ENCODE results near the gene PRR12.

PRR12 gene

DNA sequence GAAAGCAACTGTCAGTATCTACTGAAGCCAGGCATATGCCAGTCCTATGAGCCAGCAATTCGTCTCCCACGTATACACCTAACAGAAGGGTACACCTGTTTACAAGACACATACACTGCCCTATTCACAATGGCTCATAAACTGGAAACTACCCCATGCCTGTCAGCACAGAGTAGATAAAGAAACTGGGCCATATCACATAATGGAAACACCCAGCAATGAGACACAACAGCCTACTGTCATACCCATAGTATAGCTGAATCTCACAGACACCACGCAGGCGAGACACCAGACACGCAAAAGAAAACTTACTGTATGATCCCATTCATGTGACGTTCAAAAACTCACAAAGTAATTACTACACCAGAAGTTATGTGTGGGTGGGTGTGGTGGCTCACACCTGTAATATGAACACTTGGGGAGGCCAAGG is 26.4 kb upstream of the PRR12 start:
- no peak overlapping the region for H3K4me3 ChIP-seq (ENCODE audit: low read depth, low read length)

DNA sequence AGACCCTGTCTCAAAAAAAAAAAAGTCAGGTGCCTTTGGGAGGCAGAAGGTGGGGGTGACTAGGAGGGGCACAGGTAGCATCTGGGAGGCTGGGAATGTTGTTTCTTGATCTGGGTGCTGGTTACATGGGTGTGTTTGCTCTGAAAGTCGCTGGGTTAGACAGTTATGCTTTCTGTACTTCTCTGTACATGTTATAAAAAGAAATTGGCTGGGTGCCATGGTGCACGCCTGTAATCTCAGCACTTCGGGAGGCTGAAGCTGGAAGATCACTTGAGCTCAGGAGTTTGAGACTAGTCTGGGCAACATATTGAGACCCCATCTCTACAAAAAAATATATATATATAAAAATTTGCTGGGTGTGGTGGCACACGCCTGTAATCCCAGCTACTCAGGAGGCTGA is 25.7 kb upstream of the PRR12 start:
- H3K4me3 ChIP-seq (ENCODE audit: low read depth, low read length) = no peak overlapping the region

DNA sequence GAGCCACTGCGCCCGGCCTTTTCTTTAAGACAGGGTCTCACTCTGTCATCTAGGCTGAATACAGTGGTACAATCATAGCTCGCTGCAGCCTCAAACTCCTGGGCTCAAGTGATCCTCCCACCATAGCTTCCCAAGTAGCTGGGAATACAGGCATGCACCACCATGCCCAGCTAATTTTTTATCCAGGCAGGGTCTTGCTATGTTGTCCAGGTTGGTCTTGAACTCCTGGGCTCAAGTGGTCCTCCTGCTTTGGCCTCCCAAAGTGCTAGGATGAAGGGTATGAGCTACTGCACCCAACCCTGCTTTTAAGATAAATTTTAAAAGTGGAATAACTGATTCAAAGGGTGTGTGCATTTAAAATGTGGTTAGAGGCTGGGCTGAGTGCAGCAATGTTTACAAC is 24.7 kb upstream of the PRR12 start:
- no peak overlapping the region for H3K4me3 ChIP-seq (ENCODE audit: low read depth, low read length)

DNA sequence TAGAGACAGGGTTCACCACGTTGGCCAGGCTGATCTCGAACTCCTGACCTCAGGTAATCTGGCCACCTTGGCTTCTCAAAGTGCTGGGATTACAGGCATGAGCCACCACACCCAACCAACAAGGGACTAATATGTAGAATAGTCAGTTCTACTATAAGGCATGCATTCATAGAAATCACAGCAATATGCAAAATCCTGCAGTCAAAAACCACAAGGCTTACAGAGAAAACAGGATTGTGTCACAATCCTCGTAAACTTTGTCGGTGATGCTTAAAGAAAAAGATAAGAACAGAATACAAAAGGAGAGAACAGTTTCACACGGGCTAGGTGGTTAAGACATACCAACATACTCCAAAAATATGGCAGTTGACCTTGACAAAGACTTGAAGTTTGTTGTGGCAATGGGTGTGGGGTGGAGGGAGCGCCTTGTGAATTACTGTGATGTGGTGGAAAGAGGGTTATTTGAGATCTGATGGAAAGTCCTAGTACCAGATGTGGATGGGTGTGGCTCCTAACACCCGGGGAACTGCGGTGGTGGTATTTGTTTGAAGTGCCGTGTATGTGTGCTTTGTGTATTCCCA is 23.0 kb upstream of the PRR12 start:
- H3K4me3 ChIP-seq (ENCODE audit: low read depth, low read length) = no peak overlapping the region

DNA sequence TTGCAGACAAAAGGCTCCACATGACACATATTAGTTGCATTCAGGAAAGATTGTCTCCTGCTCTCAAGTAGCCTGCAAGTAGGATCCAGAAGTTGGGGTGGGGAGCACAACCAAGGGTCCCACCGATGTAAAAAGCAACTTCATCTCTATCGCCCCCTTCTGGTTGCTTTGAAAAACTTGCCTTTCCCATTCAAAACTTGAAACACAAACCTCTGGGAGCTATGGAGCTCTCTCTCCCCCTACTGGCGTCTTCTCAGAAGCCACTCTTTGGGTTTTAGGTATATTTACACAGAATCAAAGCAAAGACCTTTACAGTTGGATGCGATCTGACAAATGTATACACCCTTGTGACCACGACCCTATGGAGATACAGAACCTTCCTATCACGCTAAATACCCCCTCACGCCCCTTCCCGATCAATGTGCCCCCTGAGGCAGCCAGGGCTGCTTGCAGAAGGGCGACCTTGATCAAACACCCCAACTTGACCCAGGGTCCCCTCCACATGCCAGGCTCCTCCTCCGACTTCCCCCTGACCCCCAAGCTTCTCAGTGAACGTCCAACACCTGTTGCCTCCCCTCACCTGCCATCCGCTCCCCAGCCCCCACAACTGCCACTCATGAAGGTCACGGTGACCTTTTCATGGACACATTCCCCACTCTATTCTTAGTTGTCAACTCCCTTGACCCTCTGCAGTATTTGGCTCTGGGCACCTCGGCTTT is 20.7 kb upstream of the PRR12 start:
- H3K4me3 ChIP-seq (ENCODE audit: low read depth, low read length) = no peak overlapping the region

DNA sequence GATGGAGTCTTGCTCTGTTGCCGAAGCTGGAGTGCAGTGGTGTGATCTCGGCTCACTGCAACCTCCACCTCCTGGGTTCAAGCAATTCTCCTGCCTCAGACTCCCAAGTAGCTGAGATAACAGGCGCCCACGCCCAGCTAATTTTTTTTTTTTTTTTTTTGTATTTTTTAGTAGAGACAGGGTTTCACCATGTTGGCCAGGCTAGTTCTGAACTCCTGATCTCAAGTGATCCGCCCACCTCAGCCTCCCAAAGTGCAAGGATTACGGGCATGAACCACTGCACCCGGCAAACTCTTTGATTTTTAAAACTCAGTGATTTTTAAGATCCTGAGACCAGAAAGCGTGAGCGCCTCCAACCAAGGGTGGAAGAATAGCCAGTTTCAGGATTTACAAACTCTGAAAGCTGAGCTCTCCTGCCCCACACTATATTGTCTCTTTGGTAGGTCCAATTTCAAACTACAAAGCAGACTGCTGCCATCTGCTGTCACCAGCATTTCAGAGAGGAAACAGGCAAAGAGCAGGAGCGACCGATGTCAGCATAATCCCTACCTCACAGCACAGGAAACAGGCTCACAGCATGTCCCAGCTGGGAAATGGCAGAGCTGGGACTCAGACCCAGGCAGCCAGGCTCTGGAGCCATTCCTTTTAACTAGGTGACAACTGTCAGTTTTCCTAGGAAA is 19.8 kb upstream of the PRR12 start:
- H3K4me3 ChIP-seq (ENCODE audit: low read depth, low read length) = no peak overlapping the region

DNA sequence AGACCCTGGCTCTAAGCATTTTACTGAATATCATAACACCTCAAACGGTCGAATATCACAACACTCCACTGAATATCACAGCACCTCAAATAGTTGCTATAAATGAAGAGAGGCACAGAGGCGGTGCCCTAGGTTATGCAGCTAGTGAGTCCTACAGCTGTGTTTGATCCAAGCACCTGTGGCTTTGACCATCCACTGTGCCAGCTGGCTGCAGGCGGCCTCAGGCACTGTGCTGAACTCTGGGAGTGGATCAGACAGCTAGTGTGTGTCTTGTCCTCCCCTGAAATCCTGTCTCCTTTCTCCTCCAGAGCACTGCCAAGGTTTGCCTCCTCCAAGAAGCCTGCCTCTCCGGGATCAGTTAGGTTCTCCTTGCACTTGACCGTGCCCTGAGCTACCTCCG is 18.0 kb upstream of the PRR12 start:
- H3K4me3 ChIP-seq (ENCODE audit: low read depth, low read length) = no peak overlapping the region

DNA sequence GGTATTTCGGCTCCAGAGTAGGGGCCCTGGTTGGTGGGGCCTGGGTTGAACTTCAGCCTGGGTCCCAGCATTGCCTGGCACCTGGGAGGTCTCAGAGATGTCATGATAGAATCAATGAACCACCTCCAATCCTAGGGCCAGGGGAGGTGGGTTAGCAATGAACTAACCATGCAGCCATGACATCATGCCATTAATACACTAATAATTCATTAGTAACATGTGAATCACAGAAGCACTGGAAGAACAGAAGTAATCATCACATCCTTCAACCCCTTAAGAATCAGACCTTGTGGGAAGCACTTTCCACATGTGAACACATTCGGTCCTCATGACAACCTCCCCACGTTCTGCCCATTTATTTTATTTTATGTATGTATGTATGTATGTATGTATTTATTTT is 17.6 kb upstream of the PRR12 start:
- no peak overlapping the region for H3K4me3 ChIP-seq (ENCODE audit: low read depth, low read length)

DNA sequence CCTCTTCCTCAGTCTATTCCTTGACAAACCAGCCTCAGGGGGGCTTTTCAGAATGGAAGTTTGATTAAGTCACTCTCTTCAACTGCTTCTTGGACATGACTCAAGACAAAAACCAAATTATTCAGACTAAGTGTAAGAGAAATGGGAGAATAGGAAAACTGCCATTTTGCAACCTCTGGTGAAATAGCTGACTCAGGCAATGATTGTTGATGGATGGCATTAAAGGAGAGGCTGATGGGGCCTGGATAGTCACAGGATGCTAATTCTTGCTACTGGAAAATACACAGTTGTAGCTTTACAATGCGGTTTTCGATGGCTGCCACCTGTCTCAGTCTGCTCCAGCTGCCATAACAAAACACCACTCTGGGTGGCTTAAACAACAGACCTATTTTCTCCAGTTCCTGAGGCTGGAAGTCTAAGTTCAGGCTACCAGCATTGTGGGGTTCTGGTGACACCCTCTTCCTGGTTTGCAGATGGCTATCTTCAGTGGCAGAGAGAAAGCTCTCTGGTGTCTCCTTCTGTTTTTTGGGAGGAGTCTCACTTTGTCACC is 16.7 kb upstream of the PRR12 start:
- no peak overlapping the region for H3K4me3 ChIP-seq (ENCODE audit: low read depth, low read length)

DNA sequence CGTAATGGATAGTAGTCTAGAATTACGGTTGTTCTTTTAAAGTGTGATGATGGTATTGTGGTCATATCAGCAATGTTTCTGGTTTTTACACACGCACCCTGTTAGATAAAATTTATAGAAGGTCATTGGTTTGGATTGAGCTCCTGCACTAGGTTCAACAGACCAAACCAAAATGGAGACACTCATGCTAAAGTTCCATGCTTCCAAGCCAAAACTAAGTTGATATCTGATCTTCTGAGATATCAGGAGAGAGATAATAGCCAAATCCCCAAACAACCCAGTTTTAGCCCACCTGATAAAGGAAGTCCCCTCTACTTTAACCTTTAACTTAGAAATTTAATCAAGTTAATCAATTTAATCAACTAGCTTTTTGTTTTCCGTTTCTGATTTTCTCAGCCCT is 11.8 kb upstream of the PRR12 start:
- H3K4me3 ChIP-seq (ENCODE audit: low read depth, low read length) = no peak overlapping the region

DNA sequence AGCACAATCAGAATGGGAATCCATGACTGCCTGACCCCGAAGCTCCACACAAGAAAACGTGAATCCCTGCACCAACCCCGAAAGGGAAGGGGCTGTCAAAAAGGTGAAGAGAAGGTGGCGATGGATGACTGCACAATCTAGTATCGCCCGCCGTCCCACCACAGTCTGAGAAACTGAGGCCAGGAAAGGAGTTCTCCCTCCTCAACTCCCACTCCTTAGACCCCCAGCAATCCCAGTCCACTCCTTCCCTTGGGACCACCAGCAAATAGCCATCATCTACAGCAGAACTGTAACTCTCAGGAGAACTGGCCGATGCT is 11.1 kb upstream of the PRR12 start:
- peak overlapping the region; percentile 99 for H3K4me3 ChIP-seq (ENCODE audit: low read depth, low read length)

DNA sequence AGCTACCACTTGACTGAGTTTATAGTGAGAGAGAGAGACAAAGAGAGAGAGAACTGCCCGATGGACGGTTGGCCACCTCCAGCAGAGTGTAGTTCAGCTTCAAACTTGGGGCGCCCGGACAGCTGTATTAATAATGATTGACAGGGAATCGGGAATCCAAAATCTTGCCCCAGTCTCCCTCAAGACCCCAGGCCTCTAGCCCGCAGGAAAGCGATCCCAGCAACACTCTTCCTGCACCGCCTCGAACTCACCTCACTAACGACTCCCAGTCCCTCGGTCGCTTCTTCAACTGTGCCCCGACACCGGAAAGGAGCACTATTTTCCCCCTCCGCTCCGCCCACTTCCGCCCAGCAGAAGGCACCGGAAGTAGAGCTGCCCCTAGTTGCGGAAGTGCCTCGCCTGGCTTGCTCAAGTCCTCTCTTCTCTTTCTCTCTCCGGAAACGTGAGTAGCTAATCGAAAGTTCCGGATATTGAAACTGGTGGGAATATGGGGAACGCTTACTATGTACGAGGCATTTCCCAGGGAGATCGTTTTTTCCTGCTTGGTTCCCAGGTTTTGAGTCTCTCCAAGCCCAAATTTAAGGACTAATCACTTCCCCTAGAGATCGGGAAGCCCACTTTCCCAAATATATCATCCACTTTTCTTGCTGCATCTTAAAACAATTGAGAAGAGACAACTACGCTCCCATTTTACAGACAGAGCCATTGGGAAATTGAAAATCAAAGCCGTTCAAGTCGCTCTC is 10.5 kb upstream of the PRR12 start, which contains the start of gene NOSIP:
NOSIP (minus strand) TSS at position 293 of the 743 bp plus-strand sequence. CDS start 19,865 bp downstream, outside the sequence.
- peak within 1 kb of the TSS; percentile 99 for H3K4me3 ChIP-seq (ENCODE audit: low read depth, low read length)

DNA sequence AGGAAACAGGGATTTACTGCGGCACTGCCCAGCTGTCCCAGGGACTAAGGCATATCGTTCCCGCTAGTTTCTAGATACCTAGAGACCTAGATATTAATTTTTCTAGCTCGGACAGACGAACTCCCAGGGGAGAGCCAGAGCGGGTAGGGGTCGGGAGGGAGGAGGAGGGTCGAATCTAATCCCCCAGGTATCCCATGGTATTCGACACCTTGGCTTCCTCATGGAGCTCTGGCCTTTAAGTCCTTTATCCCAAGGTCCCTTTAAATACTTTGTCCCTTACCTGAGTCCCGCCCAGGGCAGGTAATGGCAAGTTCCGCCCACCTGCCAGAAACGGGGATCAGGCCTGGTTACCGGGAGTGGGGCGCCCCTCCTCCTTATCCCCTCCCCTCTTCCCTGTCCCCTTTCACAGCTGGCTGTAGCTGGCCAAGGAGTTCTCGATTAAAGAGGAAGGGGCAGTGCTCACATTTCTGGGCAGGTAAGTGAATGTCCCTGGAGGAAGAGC is 9.9 kb upstream of the PRR12 start, which contains the start of gene PRRG2:
PRRG2 (plus strand) TSS at position 310 of the 502 bp plus-strand sequence. CDS start 1,904 bp downstream, outside the sequence.
- peak within 1 kb of the TSS; percentile 99 for H3K4me3 ChIP-seq (ENCODE audit: low read depth, low read length)

DNA sequence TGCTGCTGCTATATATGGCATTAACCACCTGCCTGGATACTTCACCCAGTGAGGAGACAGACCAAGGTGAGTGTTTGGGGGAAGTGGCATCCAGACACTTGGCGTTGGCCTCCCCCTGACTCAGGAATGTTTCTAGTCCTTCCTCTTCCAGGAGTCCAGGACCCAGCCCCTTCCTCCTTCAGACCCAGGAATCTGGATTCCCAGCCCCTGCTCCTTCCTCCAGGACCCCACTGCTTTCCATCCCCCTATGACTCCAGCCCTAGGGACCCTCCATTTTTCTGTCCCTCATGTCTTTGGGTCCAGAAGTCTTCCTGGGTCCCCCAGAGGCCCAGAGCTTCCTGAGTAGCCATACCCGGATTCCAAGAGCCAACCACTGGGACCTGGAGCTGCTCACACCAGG is 7.7 kb upstream of the PRR12 start:
- H3K4me3 ChIP-seq (ENCODE audit: low read depth, low read length) = no peak overlapping the region

DNA sequence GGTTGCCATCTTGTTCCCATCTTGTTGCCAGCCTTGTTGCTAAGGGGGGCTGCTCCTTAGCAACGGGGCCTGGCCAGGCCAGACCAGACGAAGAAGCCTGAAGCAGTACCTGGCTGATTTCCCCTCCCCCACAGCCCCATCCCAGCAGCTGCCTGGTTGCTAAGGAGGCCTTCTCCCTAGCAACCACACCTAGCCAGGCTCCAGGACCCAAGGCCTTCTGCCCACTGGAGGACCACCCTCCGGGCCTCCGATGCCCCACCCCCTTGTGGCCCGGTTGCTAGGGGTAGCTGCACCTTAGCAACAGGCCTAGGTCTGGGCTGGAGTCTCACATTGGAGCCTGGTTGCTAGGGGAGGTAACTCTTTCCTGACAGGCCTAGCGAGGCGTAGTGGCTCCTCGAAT is 6.0 kb upstream of the PRR12 start:
- no peak overlapping the region for H3K4me3 ChIP-seq (ENCODE audit: low read depth, low read length)

DNA sequence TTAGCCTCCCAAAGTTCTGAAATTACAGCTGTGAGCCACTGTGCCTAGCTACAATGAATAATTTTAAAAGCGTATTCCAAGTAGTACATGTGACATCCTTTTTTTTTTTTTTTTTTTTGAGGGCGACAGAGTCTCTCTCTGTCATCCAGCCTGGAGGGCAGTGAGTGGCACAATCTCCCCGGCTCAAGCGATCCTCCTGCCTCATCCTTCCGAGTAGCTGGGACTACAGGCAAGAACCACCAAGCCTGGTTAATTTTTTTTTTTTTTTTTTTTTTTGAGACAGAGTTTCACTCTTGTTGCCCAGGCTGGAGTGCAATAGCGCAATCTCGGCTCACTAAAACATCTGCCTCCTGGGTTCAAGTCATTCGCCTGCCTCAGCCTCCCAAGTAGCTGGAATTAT is 3.8 kb upstream of the PRR12 start:
- no peak overlapping the region for H3K4me3 ChIP-seq (ENCODE audit: low read depth, low read length)

DNA sequence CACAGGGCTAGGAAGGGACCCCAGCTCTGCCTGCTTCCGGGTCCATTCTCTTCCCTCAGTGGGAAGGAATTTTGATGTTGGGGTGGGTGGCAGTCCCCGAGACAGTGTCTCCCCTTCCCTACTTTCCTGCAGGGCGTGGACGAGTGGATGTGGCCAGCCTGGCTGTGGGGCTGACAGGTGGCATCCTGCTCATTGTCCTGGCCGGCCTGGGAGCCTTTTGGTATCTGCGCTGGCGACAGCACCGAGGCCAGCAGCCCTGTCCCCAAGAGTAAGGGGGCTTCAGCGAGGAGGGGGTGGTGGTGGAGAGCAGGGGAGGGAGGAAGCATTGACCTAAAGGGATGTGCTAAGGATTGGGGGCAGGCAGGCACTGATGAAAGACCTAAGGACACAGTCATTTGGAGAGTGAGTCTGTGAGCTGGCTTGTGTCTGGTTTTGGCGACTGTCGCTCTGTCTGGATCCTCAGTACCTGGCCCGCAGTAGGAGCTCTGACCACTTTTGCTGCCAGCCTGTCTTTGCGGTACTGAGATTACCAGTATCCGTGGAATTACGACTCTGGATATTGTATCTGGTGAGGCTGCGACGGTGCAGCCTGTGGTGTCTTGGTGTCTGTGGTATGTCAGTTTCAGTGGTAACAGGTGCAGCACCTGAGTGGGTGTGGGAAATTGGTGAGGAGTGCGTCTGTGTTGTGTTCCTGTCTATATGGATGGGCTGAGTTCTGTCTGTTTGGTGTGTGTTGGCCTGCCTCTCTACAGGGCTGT is 2.4 kb upstream of the PRR12 start:
- no peak overlapping the region for H3K4me3 ChIP-seq (ENCODE audit: low read depth, low read length)

DNA sequence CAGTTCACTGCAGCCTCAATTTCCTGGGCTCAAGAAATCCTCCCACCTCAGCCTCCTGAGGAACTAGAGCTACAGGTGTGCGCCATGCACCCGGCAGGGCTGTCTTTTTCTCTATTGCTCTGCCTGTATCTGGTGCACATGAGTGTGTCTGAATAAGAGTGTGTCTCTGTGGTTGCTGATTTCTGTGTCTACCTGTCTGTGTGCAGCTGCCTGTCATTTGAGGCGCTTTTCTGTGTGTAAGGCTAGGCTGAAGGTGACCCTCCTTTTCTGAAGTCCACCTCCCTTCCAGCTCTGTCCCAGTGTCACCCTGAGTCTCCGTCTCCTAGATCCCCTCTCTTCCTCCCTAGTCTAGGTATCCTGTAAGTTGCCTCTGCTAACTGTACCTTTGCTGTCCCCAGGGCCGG is 1.5 kb upstream of the PRR12 start:
- H3K4me3 ChIP-seq (ENCODE audit: low read depth, low read length) = no peak overlapping the region

DNA sequence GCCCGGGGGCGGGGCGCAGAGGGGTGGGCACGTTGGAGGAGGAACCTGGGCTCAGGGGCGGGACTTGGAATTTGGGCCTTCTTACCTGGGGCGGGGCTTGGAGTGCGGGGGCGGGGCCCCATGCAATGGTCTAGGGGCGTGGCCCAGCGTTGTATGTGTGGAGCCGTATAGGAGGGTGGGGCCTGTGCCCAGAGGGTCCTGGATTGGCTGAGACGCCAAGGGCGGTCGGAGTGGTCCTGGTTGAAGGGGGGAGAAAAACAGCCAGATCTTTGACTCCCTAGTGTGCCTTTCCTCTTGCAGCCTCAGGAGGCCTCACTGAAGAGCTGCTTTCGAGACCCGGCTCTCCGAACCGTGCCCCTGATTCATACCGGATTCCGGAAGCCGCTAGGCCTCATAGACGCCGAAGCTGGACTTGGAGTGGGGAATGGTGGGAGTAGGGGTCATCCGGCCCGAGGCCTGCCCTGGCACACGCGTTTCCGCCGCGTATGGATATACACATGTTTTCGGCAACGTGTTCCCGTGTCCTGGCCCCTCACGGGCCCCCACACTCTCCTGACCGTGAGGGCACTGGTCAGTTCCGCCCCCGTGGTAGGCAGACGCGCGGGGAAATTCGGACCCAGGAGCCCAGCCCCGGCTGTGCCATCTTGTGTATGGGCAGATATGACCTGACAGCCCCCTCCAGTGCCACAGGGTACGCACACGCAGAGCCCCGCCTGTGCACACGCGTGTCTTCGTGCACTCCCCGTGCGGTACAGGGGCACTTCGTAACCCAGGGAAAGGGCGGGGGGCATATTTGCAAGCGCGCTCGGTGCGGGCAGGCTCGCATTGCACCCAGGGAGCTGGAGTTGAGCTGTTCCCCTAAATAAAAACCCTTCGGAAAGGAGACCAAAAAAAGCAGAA is 661 bp upstream of the PRR12 start:
- peak overlapping the region; percentile 59 for H3K4me3 ChIP-seq (ENCODE audit: low read depth, low read length)

Data from iPS-11a (cell line).